ENCODE measurements around the gene DOLPP1. TPM values are rescaled to one million over a fixed set of nuclear protein-coding genes. Genes with fewer than 3 reads are reported as not detected.

DOLPP1 gene
- total RNA-seq, 1 donor from 2014 or later = 22.9 TPM

DNA sequence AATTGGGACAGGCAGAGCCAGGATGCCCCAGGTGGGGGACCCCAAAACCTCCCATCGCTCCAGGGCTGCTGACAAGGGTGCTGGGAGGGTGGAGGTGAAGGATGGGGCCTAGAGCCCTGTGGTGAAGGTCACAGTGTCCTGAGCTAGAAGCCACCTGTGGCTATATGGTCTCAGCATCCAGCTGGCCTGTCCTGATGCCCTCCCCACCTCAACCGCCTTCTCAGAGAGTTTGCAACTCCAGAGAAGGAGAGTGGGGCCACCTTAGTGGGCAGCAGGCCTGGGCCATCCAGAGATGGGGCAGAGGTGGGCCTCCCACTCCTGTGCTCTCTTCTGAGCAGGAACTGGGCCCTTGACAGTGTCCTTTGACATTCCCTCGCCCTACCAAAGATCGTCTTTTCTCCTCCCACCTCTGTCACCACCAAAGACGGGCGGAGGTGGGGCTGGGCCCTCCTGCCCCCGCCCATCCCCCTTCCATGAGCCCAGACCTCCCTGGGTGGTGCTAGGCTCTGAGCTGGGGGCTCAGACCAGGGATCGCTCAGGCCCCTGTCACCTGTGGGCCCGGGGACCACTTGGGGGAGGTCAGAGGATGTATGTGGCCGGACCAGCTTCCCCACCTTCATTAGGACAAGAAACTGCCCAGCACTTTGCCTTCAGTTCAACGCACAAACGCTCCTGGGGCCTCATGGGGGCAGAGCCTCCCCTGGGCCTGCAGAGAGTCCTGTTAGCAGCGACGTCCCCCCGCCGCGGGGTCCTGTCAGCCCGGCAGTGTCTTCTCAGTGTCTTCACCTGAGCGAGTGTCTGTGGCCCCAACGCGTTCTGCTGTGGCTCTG lies 10.0 kb upstream of the DOLPP1 start:
- peaks cover 18% of the 10 kb centered on the region for H3K4me1 Mint-ChIP-seq (ENCODE audit: low read depth)
- intact Hi-C loops (cut with micrococcal nuclease) = no loop called here
- no peaks in the 10 kb centered on the region for H3K27me3 Mint-ChIP-seq (ENCODE audit: low read depth)
- no peak overlapping the region for H3K4me3 Mint-ChIP-seq (ENCODE audit: low read depth)
- no peak overlapping the region for H3K27ac Mint-ChIP-seq
- no peak for DNase-seq (ENCODE audit: low spot score)
- no peaks in the 10 kb centered on the region for H3K9me3 Mint-ChIP-seq
- H3K36me3 Mint-ChIP-seq (ENCODE audit: low read depth) = peaks cover 11% of the 10 kb centered on the region

DNA sequence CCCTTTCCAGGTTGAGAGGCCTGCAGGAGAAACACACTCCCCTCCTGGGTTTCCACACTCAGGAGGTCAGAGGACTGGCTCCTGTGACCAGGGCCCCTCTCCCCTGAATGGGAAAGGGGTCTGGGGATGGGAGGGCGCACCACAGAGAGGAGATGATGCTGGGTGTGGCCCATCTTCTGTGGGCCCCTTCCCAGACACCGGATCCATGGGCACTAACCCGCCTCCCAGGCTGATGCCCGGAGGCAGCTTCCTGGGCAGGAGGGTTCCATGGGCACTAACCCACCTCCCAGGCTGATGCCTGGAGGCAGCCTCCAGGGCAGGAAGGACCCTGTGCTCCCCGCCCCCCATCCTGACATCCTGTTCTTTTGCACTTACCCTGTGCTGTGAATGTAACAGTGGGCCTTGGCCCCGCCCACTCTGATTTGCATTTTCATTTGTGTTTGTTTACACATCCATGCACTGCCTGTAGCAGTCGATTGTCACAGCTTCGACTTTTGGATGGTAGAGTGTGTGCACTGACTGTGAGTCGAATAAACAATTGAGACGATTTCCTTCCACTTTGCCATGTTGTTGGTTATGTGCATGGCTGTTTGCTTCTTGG lies 9.3 kb upstream of the DOLPP1 start:
- no peak for DNase-seq (ENCODE audit: low spot score)
- H3K4me3 Mint-ChIP-seq (ENCODE audit: low read depth) = no peak overlapping the region
- no peak overlapping the region for H3K27ac Mint-ChIP-seq
- H3K4me1 Mint-ChIP-seq (ENCODE audit: low read depth) = peaks cover 18% of the 10 kb centered on the region
- H3K36me3 Mint-ChIP-seq (ENCODE audit: low read depth) = peaks cover 10% of the 10 kb centered on the region
- H3K27me3 Mint-ChIP-seq (ENCODE audit: low read depth) = no peaks in the 10 kb centered on the region
- intact Hi-C loops (cut with micrococcal nuclease) = no loop called here
- no peaks in the 10 kb centered on the region for H3K9me3 Mint-ChIP-seq

DNA sequence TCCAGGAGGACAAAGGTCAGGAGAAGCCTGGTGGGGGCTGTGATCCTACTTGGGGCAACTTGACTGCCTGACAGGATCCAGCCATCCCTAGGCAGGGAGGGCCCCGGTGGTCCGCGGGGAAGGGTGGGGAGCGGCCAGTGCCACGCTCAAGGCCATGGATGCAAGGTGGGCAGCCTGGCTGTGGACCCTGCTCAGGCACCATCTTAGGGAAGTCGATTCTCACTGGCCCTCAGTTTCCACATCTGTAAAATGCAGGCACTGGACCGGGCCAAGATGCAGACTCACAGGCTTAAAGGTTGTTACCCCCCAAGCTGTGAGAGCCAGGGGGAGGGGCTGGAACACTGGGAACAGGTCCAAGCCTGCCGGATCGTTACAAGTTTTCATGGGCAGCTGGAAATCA lies 8.7 kb upstream of the DOLPP1 start:
- intact Hi-C loops (cut with micrococcal nuclease) = no loop called here
- Mint-ChIP-seq H3K36me3 (ENCODE audit: low read depth) (peaks cover 10% of the 10 kb centered on the region), H3K27ac (no peak overlapping the region), H3K9me3 (no peaks in the 10 kb centered on the region), H3K4me1 (ENCODE audit: low read depth) (peaks cover 18% of the 10 kb centered on the region), H3K4me3 (ENCODE audit: low read depth) (no peak overlapping the region), H3K27me3 (ENCODE audit: low read depth) (no peaks in the 10 kb centered on the region)
- no peak for DNase-seq (ENCODE audit: low spot score)

DNA sequence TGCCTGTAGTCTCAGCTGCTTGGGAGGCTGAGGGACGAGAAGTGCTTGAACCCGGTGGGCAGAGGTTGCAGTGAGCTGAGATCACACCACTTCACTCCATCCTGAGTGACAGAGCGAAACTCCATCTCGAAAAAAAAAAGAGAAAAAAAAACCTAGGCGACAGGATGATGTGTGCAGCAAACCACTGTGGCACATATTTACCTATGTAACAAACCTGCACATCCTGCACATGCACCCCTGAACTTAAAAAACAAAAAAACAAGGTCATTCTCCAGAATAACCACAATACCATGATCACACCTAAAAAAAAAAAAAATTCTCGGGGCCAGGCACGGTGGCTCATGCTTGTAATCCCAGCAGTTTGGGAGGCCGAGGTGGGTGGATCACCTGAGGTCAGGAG lies 7.5 kb upstream of the DOLPP1 start:
- peaks cover 16% of the 10 kb centered on the region for H3K4me1 Mint-ChIP-seq (ENCODE audit: low read depth)
- H3K36me3 Mint-ChIP-seq (ENCODE audit: low read depth) = peaks cover 5% of the 10 kb centered on the region
- DNase-seq (ENCODE audit: low spot score) = no peak
- no peak overlapping the region for H3K27ac Mint-ChIP-seq
- H3K9me3 Mint-ChIP-seq = no peaks in the 10 kb centered on the region
- intact Hi-C loops (cut with micrococcal nuclease) = no loop called here
- no peak overlapping the region for H3K4me3 Mint-ChIP-seq (ENCODE audit: low read depth)
- H3K27me3 Mint-ChIP-seq (ENCODE audit: low read depth) = no peaks in the 10 kb centered on the region

DNA sequence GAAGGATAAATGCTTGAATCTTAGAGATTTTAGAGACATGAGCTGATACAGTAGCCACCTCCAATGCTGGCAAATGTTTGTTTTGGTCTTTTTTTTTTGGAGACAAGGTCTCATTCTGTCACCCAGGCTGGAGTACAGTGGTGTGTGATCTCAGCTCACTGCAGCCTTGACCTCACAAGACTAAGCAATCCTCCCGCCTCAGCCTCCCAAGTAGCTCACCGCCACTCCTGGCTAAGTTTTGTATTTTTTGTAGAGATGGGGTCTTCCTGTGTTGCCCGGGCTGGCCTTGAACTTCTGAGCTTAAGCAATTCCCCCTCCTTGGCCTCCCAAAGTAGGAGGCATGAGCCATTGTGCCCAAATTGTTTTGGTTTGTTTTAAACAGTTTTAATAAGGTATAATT lies 6.8 kb upstream of the DOLPP1 start:
- no peak overlapping the region for H3K27ac Mint-ChIP-seq
- no peaks in the 10 kb centered on the region for H3K9me3 Mint-ChIP-seq
- DNase-seq (ENCODE audit: low spot score) = no peak
- H3K36me3 Mint-ChIP-seq (ENCODE audit: low read depth) = no peaks in the 10 kb centered on the region
- H3K4me3 Mint-ChIP-seq (ENCODE audit: low read depth) = no peak overlapping the region
- no peaks in the 10 kb centered on the region for H3K27me3 Mint-ChIP-seq (ENCODE audit: low read depth)
- H3K4me1 Mint-ChIP-seq (ENCODE audit: low read depth) = peaks cover 11% of the 10 kb centered on the region
- intact Hi-C loops (cut with micrococcal nuclease) = no loop called here

DNA sequence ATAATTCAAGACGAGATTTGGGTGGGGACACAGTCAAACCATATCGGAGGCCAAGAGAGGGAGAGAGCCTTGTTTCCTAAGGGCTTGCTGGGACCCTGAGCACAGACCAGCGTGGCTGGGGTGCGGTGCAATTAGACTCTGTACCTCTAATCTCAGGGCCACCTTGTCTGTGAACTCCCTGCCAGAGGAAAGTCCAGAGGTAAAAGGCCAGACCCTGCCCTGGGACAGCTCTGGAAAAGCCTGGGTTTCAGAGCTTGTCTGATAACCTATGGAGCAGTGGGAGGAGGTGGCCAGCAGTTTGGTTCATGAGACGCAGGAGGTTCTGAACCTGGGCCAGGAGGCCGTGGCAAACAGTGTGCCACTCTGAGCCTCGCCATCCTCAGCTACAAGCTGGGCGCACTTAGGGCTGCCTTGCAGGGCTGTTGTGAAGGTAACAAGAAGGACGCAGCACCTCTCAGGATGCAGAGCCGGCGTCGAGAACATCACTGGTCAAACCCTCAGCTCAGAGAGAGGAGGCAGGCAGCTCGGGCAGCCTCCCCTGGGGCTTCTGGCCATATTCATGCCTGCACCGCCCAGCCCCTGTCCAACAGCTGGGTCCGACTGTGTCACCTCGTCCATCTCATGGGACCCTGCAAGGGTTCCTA lies 4.8 kb upstream of the DOLPP1 start:
- H3K36me3 Mint-ChIP-seq (ENCODE audit: low read depth) = no peaks in the 10 kb centered on the region
- no peak overlapping the region for H3K27ac Mint-ChIP-seq
- H3K4me1 Mint-ChIP-seq (ENCODE audit: low read depth) = peaks cover 16% of the 10 kb centered on the region
- DNase-seq (ENCODE audit: low spot score) = no peak
- no peaks in the 10 kb centered on the region for H3K27me3 Mint-ChIP-seq (ENCODE audit: low read depth)
- intact Hi-C loops (cut with micrococcal nuclease) = no loop called here
- H3K4me3 Mint-ChIP-seq (ENCODE audit: low read depth) = no peak overlapping the region
- H3K9me3 Mint-ChIP-seq = no peaks in the 10 kb centered on the region

DNA sequence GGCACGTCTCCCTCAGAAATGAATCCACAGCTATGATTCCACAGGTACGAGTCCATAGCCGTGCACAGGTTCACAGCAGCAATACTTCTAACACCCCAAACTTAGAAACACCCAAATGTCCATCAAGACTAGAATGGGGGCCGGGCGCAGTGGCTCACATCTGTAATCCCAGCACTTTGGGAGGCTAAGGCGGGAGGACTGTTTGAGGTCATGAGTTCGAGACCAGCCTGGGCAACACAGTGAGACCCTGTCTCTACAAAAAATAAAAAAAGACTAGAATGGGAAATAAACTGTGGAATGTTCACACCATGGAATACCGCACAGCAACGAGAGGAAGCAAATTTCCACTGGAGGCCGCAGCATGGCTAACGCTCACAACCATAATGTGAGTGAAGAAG lies 4.3 kb upstream of the DOLPP1 start:
- H3K4me3 Mint-ChIP-seq (ENCODE audit: low read depth) = no peak overlapping the region
- H3K27me3 Mint-ChIP-seq (ENCODE audit: low read depth) = no peaks in the 10 kb centered on the region
- no peaks in the 10 kb centered on the region for H3K9me3 Mint-ChIP-seq
- intact Hi-C loops (cut with micrococcal nuclease) = no loop called here
- H3K4me1 Mint-ChIP-seq (ENCODE audit: low read depth) = peaks cover 16% of the 10 kb centered on the region
- H3K27ac Mint-ChIP-seq = no peak overlapping the region
- no peak for DNase-seq (ENCODE audit: low spot score)
- H3K36me3 Mint-ChIP-seq (ENCODE audit: low read depth) = no peaks in the 10 kb centered on the region

DNA sequence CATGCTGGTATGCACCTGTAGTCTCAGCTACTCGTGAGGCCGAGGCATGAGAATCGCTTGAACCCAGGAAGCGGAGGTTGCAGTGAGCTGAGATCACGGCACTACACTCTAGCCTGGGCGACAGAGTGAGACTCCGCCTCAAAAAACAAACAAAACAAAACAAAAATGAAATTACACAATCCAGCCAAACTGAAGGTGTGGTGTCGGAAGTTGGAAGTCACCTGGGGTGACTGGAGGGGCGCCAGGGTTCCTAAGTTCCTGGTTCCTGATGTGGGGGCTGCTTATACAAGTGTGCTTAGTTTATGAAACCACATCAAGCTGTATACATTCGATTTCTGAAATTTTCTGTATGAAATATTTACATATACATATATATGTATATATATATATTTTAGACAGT lies 3.7 kb upstream of the DOLPP1 start:
- no peak for DNase-seq (ENCODE audit: low spot score)
- intact Hi-C loops (cut with micrococcal nuclease) = no loop called here
- Mint-ChIP-seq H3K4me3 (ENCODE audit: low read depth) (no peak overlapping the region), H3K9me3 (no peaks in the 10 kb centered on the region), H3K27ac (no peak overlapping the region), H3K36me3 (ENCODE audit: low read depth) (no peaks in the 10 kb centered on the region), H3K27me3 (ENCODE audit: low read depth) (no peaks in the 10 kb centered on the region), H3K4me1 (ENCODE audit: low read depth) (peaks cover 13% of the 10 kb centered on the region)

DNA sequence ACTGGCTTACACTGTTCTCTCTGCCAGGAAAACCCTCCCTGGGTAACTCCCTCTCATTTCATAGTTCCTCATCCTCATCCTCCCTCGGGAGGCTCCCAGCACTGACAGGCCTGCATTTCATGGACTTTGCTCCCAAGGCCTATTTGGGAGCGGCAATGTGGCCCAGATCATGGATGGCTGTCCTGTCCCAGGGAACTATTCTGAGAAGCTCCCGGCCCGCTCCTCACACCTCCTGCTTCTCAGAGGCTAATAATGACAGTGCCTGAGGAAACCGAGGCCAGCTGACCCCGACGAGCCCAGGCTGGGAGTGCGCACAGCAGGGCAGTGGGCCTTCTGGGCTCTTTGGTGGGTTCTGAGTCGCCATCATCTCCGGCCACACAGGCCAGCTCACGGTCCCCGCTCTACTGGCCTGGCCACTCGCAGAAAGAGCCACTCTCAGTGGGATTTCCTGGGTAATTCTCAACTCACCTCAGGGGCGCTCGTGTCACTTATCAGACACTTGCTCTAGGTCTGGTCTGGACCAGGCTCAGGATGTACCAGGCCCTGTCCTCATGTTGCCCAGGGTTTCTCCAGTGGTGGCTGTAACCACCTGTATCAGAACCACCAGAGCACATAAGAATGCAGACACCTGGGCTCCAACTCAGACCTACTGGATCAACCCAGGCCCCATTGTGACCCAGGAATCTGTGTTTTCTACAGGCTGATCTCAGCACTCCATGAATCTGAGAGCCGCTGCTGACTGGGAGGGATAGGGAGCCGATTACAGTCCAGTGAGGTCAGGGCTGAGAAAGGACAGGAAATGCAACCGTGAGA lies 2.0 kb upstream of the DOLPP1 start:
- peak overlapping the region; percentile 5 for H3K27ac Mint-ChIP-seq
- peaks cover 5% of the 10 kb centered on the region for H3K36me3 Mint-ChIP-seq (ENCODE audit: low read depth)
- intact Hi-C loops (cut with micrococcal nuclease) = no loop called here
- H3K4me1 Mint-ChIP-seq (ENCODE audit: low read depth) = peaks cover 16% of the 10 kb centered on the region
- H3K4me3 Mint-ChIP-seq (ENCODE audit: low read depth) = peak overlapping the region; percentile 90
- H3K27me3 Mint-ChIP-seq (ENCODE audit: low read depth) = no peaks in the 10 kb centered on the region
- H3K9me3 Mint-ChIP-seq = no peaks in the 10 kb centered on the region
- DNase-seq (ENCODE audit: low spot score) = no peak

DNA sequence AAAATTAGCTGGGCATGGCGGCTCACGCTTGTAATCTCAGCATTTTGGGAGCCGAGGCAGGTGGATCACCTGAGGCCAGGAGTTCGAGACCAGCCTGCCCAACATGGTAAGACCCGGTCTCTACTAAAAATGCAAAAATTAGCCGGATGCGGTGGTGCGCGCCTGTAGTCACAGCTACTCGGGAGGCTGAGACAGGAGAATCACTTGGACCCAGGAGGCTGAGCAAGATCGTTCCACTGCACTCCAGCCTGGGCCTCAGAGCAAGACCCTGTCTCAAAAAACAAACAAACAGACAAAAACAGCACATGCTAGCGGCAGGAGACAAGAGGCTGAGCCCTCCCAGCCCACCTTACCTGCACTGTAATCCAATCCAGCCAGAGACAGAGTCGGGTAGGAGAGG lies 1.1 kb upstream of the DOLPP1 start:
- intact Hi-C loops (cut with micrococcal nuclease) = loop anchor here (2.0 kb wide), 1 partner anchor 43 kb away; the partner anchor contains the start of gene MIGA2
- Mint-ChIP-seq H3K4me1 (ENCODE audit: low read depth) (peaks cover 16% of the 10 kb centered on the region), H3K4me3 (ENCODE audit: low read depth) (peak overlapping the region; percentile 90), H3K27ac (no peak overlapping the region), H3K36me3 (ENCODE audit: low read depth) (peaks cover 5% of the 10 kb centered on the region), H3K27me3 (ENCODE audit: low read depth) (no peaks in the 10 kb centered on the region), H3K9me3 (no peaks in the 10 kb centered on the region)
- no peak for DNase-seq (ENCODE audit: low spot score)

DNA sequence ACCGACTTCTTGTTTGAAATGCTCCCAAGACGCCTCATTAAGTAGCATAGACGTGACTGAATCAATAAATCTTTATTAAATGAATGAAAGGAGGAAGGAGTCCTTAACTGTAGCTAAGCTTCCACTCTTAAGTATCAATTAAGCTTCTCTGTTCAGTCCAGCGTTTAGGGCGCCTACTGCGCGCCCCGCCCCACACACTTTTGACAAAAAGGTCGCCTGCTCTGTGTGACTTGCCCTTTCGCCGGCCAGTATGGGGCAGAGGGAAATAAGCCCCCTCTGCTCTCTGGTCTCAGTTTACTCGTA lies 662 bp upstream of the DOLPP1 start:
- peaks cover 16% of the 10 kb centered on the region for H3K4me1 Mint-ChIP-seq (ENCODE audit: low read depth)
- H3K27me3 Mint-ChIP-seq (ENCODE audit: low read depth) = no peaks in the 10 kb centered on the region
- H3K9me3 Mint-ChIP-seq = no peaks in the 10 kb centered on the region
- H3K36me3 Mint-ChIP-seq (ENCODE audit: low read depth) = peaks cover 7% of the 10 kb centered on the region
- H3K4me3 Mint-ChIP-seq (ENCODE audit: low read depth) = peak overlapping the region; percentile 90
- intact Hi-C loops (cut with micrococcal nuclease) = loop anchor here (2.0 kb wide), 1 partner anchor 43 kb away; the partner anchor contains the start of gene MIGA2
- DNase-seq (ENCODE audit: low spot score) = no peak
- H3K27ac Mint-ChIP-seq = peak overlapping the region; percentile 63

DNA sequence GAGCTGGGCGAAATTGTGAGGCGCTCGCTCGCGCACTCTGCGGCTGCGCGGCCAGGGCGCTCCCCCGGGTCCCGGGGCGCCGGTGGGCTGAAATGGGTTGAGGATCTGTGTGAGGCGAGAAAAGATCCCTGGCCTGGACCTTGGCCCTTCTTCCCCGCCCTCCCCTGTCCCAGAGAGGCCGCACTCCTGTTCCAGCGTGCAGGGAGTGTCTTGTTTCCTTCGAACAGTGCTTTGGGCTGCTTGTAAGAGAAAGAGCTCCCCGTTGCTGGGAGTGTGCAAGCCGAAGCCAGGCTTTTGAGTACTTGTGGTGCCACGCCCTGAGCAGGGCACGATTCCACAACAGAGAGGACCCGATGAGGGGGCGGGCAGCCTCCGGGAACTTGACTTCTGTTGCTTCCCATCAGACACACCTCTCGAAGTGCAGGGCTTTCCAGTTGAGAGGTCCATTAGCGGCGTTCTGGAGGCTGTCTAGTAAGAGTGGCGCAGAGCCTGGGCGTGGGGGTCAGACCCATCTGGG lies 535 bp downstream of the DOLPP1 start:
- H3K4me1 Mint-ChIP-seq (ENCODE audit: low read depth) = peaks cover 16% of the 10 kb centered on the region
- peaks cover 8% of the 10 kb centered on the region for H3K36me3 Mint-ChIP-seq (ENCODE audit: low read depth)
- no peaks in the 10 kb centered on the region for H3K27me3 Mint-ChIP-seq (ENCODE audit: low read depth)
- peak overlapping the region; percentile 90 for H3K4me3 Mint-ChIP-seq (ENCODE audit: low read depth)
- H3K27ac Mint-ChIP-seq = peak overlapping the region; percentile 53
- no peak for DNase-seq (ENCODE audit: low spot score)
- intact Hi-C loops (cut with micrococcal nuclease) = loop anchor here (1.0 to 2.0 kb wide), 2 partner anchors 30 to 45 kb away; partner anchors contain the start of genes MIGA2 and PTPA
- H3K9me3 Mint-ChIP-seq = no peaks in the 10 kb centered on the region
